Loucy (cell line): Measurements from ENCODE around the gene RSPRY1.

Experiments
- H2AFZ ChIP-seq: fragments of 200-600 bp; sonication (generic); 2 replicates; pipeline ENCODE4 v1.6.0; 2016; ENCODE audit warnings: antibody characterized with exemption, mild to moderate bottlenecking, low read length, moderate library complexity
- H3F3A ChIP-seq: fragments of 200-600 bp; 2 replicates; pipeline ENCODE4 v1.6.0; 2016; ENCODE audit warnings: antibody characterized with exemption, low read depth, mild to moderate bottlenecking
- H3K27me3 ChIP-seq: fragments of 200-600 bp; sonication (generic); 2 replicates; pipeline ENCODE4 v1.6.1; 2014; ENCODE audit warnings: low read length, mild to moderate bottlenecking; ENCODE audit not compliant: insufficient read depth, poor library complexity, severe bottlenecking
- H3K36me3 ChIP-seq: fragments of 200-600 bp; sonication (generic); 2 replicates; pipeline ENCODE4 v1.6.1; 2016; ENCODE audit warnings: low read length; ENCODE audit not compliant: insufficient read depth
- H3K4me1 ChIP-seq: fragments of 200-600 bp; sonication (generic); 2 replicates; pipeline ENCODE4 v1.5.1; 2014; ENCODE audit warnings: low read length, mild to moderate bottlenecking; ENCODE audit not compliant: insufficient read depth, poor library complexity, severe bottlenecking
- H3K4me2 ChIP-seq: fragments of 200-600 bp; sonication (generic); 2 replicates; pipeline ENCODE4 v1.6.0; 2014; ENCODE audit warnings: antibody characterized with exemption, low read length, low read depth, mild to moderate bottlenecking; ENCODE audit not compliant: poor library complexity, severe bottlenecking
- H3K4me3 ChIP-seq: fragments of 200-600 bp; sonication (generic); 2 replicates; pipeline ENCODE4 v1.5.1; 2014; ENCODE audit warnings: low read length, mild to moderate bottlenecking, mixed read lengths; ENCODE audit not compliant: poor library complexity, severe bottlenecking
- H3K79me2 ChIP-seq: fragments of 200-600 bp; sonication (generic); 2 replicates; pipeline ENCODE4 v1.6.1; 2014; ENCODE audit warnings: low read length; ENCODE audit not compliant: insufficient read depth
- H3K9ac ChIP-seq: fragments of 200-600 bp; sonication (generic); 2 replicates; pipeline ENCODE4 v1.6.0; 2014; ENCODE audit warnings: mild to moderate bottlenecking, low read depth, low read length, moderate library complexity; ENCODE audit not compliant: poor library complexity, severe bottlenecking
- H3K9me2 ChIP-seq: fragments of 200-600 bp; sonication (generic); replicated peaks from 2 replicates; pipeline ENCODE4 v1.6.1; 2016; ENCODE audit warnings: low read depth, low read length, mixed read lengths
- H3K9me3 ChIP-seq: fragments of 200-600 bp; sonication (generic); 2 replicates; pipeline ENCODE4 v1.6.1; 2014; ENCODE audit warnings: mild to moderate bottlenecking, antibody characterized with exemption, low read length, low read depth; ENCODE audit not compliant: insufficient read depth
- H4K20me1 ChIP-seq: fragments of 200-600 bp; sonication (generic); 2 replicates; pipeline ENCODE4 v1.6.0; 2014; ENCODE audit warnings: antibody characterized with exemption, low read length, mild to moderate bottlenecking; ENCODE audit not compliant: insufficient read depth, poor library complexity, severe bottlenecking
- EZH2phosphoT487 ChIP-seq: fragments of 200-600 bp; IDR thresholded peaks from 2 replicates; pipeline ENCODE4 v1.6.1; 2018; ENCODE audit warnings: antibody characterized with exemption, mild to moderate bottlenecking, moderate library complexity, borderline replicate concordance
- TF ChIP-seq, protein P1 (sequence below): fragments of 200-600 bp; sonication (generic); conservative IDR thresholded peaks from 2 replicates; pipeline ENCODE4 v1.5.1; 2014; ENCODE audit warnings: mild to moderate bottlenecking, antibody characterized with exemption, low read length

Gene RSPRY1

GRCh38 chr16:57276596-57276995 is 90.5 kb downstream of the RSPRY1 start:
- H3K4me1 ChIP-seq: peaks cover 9% of the 10 kb centered on the region
- TF ChIP-seq, protein P1, sequence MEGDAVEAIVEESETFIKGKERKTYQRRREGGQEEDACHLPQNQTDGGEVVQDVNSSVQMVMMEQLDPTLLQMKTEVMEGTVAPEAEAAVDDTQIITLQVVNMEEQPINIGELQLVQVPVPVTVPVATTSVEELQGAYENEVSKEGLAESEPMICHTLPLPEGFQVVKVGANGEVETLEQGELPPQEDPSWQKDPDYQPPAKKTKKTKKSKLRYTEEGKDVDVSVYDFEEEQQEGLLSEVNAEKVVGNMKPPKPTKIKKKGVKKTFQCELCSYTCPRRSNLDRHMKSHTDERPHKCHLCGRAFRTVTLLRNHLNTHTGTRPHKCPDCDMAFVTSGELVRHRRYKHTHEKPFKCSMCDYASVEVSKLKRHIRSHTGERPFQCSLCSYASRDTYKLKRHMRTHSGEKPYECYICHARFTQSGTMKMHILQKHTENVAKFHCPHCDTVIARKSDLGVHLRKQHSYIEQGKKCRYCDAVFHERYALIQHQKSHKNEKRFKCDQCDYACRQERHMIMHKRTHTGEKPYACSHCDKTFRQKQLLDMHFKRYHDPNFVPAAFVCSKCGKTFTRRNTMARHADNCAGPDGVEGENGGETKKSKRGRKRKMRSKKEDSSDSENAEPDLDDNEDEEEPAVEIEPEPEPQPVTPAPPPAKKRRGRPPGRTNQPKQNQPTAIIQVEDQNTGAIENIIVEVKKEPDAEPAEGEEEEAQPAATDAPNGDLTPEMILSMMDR: no peak
- H3F3A ChIP-seq: no peaks in the 10 kb centered on the region
- H3K9ac ChIP-seq: no peak overlapping the region
- H3K27me3 ChIP-seq: peaks cover 21% of the 10 kb centered on the region
- no peak overlapping the region for H3K4me3 ChIP-seq
- no peaks in the 10 kb centered on the region for H3K79me2 ChIP-seq
- no peaks in the 10 kb centered on the region for H4K20me1 ChIP-seq
- H3K9me3 ChIP-seq: no peaks in the 10 kb centered on the region
- no peak overlapping the region for H3K4me2 ChIP-seq
- no peaks in the 10 kb centered on the region for H3K9me2 ChIP-seq
- H3K36me3 ChIP-seq: no peaks in the 10 kb centered on the region
- H2AFZ ChIP-seq: no peak overlapping the region

- Histone ChIP-seq H3K4me3 (no peak overlapping the region), H3K79me2 (no peaks in the 10 kb centered on the region), H3K27me3 (peaks cover 21% of the 10 kb centered on the region), H4K20me1 (no peaks in the 10 kb centered on the region), H3K4me1 (peaks cover 9% of the 10 kb centered on the region), H3K9me3 (no peaks in the 10 kb centered on the region), H2AFZ (no peak overlapping the region), H3K9ac (no peak overlapping the region), H3K4me2 (peak overlapping the region; percentile 9), H3K36me3 (no peaks in the 10 kb centered on the region), H3F3A (no peaks in the 10 kb centered on the region), H3K9me2 (no peaks in the 10 kb centered on the region)
- no peak; the same call in 1 of the 2 replicates for TF ChIP-seq EZH2phosphoT487
- TF ChIP-seq, protein P1: no peak
These were observed 91.5 kb downstream of the RSPRY1 start for GRCh38 chr16:57277586-57277985.

DNA sequence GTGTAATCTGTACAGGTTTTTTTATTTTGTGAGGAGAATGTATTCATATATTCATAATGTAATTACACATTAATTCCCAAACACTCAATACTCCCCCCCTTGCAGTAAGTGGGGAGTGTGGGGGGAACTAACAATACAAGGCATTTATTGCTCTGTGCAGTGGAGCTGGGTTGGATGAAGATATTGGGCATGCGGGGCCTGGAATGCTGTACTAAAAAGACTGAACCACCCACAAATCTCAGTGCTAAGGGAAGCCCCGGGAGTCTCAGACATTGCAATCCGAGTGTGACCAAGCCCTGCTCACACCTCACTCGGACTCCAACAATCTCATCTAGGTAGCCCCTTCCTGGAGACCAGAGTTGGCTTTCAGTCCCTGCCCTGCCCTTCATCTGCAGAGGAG is 92.4 kb downstream of the RSPRY1 start:
- Histone ChIP-seq H3K4me2 (no peak overlapping the region), H3K9me2 (no peaks in the 10 kb centered on the region), H3K36me3 (no peaks in the 10 kb centered on the region), H3K27me3 (peaks cover 21% of the 10 kb centered on the region), H3K4me1 (peaks cover 9% of the 10 kb centered on the region), H3K9me3 (no peaks in the 10 kb centered on the region), H3K79me2 (no peaks in the 10 kb centered on the region), H3K9ac (no peak overlapping the region), H2AFZ (no peak overlapping the region), H3F3A (no peaks in the 10 kb centered on the region), H4K20me1 (no peaks in the 10 kb centered on the region), H3K4me3 (no peak overlapping the region)
- TF ChIP-seq, protein P1: no peak
- no peak for TF ChIP-seq EZH2phosphoT487
